ENCODE results near the gene TCEAL1. TPM values are rescaled to one million over a fixed set of nuclear protein-coding genes. Genes with fewer than 3 reads are reported as not detected.
"Not testable (repeated sequence)": the region's sequence is repeated elsewhere in the genome, so short reads cannot be mapped to it uniquely, and the experiment has no call there.

TCEAL1 gene
- total and polyA plus RNA-seq, 8 donors = 5.9 to 31.9 (median 10.2) TPM

DNA sequence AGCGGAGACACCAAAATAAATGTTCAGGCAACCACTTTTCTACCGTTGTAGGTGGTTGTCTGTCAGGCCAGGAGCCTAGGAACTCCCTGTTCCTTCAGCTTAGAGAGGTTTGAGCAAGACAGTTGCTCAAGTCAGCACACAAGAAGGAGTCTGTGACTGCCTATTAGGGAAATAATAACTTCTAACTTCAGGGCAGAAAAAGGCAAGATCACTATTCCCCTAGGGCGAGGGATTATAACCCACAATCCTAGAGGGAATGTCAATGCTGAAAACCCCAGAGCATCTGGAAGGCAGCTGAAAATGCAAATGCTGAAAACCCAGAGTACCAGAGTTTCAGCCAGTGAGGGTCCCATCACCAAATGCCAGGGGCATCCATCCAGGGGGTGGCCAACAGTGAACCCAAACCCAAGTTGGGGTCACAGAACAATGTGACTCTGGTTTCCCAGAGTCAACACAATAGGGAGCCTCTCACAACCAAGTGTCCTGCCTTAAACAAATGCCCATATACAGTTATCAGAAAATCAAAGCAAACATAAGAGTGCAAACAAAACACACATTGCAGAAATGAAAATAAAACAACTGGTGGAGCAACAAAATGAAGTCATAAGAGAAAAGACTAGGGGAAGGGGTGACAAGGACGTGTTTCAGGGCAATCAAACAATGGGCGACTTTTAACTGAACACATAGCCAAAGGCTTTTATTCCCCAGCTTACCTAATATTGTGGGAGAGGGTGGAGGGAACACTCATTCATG lies 30.1 kb downstream of the TCEAL1 start:
- 48 to 71% methylated on average over 5 of the region's 5 CpGs for WGBS, 2 donors

DNA sequence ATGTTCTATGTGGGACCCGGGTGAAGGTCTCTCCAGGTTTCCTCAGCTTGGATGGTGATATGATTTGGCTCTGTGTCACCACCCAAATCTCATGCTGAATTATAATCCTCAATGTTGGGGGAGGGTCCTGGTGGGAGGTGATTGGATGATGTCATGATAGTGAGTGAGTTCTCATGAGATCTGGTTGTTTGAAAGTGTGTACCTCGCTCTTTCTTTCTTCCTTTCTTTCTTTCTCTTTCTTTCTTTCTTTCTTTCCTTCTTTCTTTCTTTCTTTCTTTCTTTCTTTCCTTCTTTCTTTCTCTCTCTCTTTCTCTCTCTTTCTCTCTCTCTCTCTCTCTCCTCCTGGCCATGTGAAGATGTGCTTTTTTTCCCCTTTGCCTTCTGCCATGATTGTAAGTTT lies 30.7 kb downstream of the TCEAL1 start:
- H3K9me3 ChIP-seq; FAIRE-seq; H3K4me3 ChIP-seq; H3K4me1 ChIP-seq; DNase-seq; H3K27ac ChIP-seq; H3K36me3 ChIP-seq; ATAC-seq; intact Hi-C loops (cut with DNase I): not testable (repeated sequence)
- H3K27me3 ChIP-seq = peaks cover 0 to 13% (median 0%) of the 10 kb centered on the region in 4 donors
- WGBS, 2 donors = 82 to 91% methylated on average over 2 of the region's 2 CpGs

More for the DNA sequence above, 30.1 kb downstream of the TCEAL1 start:
- intact Hi-C loops (cut with DNase I) = no loop called here
- TF ChIP-seq, protein P1, sequence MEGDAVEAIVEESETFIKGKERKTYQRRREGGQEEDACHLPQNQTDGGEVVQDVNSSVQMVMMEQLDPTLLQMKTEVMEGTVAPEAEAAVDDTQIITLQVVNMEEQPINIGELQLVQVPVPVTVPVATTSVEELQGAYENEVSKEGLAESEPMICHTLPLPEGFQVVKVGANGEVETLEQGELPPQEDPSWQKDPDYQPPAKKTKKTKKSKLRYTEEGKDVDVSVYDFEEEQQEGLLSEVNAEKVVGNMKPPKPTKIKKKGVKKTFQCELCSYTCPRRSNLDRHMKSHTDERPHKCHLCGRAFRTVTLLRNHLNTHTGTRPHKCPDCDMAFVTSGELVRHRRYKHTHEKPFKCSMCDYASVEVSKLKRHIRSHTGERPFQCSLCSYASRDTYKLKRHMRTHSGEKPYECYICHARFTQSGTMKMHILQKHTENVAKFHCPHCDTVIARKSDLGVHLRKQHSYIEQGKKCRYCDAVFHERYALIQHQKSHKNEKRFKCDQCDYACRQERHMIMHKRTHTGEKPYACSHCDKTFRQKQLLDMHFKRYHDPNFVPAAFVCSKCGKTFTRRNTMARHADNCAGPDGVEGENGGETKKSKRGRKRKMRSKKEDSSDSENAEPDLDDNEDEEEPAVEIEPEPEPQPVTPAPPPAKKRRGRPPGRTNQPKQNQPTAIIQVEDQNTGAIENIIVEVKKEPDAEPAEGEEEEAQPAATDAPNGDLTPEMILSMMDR (IDR thresholded peaks at IDR 0.05) = no peak
- FAIRE-seq = no peak
- Histone ChIP-seq H3K27ac (no peak overlapping the region), H3K4me1 (no peaks in the 10 kb centered on the region), H3K36me3 (no peaks in the 10 kb centered on the region), H3K27me3 (peaks cover 0 to 9% (median 0%) of the 10 kb centered on the region in 4 donors), H3K4me3 (no peak overlapping the region), H3K9me3 (no peaks in the 10 kb centered on the region)
- ATAC-seq = no peak
- DNase-seq = no peak

DNA sequence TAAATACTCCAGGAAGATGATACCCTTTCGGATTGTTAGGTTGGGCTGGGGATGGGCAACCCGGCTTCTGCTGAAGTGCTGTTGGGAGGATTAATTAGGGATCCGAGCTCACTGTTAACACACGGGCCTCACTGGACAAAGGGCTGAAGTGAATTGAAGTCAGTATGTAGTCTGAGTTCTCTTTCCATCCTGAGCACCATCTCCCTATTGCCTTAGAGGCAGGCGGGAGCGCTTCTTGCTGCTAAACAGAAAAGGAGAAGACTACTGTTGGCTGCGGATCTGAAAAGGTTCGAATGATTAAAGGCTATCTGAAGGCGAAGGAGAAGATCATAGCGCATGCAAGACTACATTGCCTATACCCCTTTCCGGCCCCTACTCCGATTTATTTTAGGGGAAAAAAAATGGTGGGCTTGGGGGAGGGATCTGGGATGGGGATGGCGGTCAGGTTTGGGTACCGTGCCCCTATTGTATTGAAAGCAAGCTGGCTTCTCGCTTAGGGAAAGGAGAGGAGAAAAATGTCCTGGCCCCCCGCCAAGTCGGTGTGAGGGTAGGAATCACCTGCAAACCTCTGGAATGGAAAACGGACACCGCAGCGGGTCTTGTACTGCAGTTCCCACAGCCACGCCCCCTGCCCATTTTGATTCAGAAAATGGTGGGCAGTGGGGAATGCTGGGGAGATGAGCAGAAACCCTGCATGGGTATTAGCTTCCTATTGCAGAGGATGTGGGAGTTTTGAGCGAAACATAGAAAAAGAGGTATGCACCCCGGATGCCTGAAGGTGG lies 35.4 kb downstream of the TCEAL1 start:
- WGBS, 2 donors = 28 to 31% methylated on average over 23 of the region's 23 CpGs
- FAIRE-seq (no peak), DNase-seq (peak in 4 of 6 donors; percentile 16 to 71 (median 54)), ATAC-seq (no peak)
- H3K4me3 ChIP-seq = no peak overlapping the region
- H3K27ac ChIP-seq = no peak overlapping the region
- H3K4me1 ChIP-seq = no peaks in the 10 kb centered on the region
- no peaks in the 10 kb centered on the region for H3K9me3 ChIP-seq
- peaks cover 0 to 13% (median 0%) of the 10 kb centered on the region in 4 donors for H3K27me3 ChIP-seq
- TF ChIP-seq, protein P1 (IDR thresholded peaks at IDR 0.05) = no peak
- no peaks in the 10 kb centered on the region for H3K36me3 ChIP-seq
- intact Hi-C loops (cut with DNase I) = no loop called here

DNA sequence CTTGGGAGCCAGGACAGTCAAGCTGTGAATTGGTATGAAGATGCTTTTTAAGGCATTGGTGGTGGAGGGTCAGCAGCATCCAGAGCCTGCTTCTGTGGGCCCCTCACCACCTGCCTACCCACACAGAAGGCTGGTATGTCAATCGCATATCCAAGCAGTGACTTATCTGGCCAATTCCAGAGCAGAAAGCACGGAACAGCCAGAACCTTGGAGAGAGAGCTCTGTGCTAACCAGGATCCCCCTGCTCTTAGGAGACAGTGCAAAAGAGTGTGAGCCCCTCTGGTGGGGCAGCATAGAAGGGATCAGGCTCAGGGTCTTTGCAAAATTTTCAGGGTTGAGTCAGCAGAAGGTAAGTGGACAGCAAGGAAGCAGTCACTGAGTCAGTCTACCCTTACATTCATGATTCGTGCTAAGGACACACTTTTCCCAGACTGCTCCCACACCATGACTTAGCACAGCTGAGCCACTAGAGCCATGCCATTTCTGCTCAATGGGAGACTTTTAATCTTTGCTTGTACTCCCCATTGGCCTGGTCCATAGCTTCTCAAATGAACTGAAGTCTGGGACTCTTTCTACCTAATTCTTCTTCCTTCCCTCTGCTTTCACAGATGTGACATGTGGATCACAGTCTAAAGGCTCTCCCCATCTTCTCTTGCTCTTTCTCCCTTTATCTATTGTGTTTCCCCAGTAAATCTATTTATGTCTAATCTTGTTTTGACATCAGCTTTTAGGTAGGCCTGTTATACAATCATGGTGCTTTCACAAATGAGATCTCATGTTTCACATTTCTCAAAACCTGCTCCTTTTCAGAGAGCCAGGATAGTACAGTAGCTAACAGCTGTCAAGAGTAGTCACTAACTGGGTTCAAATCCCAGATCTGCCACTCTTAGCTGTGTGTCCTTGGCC lies 37.7 kb downstream of the TCEAL1 start:
- ATAC-seq (no peak), FAIRE-seq (no peak), DNase-seq (no peak)
- H3K27me3 ChIP-seq = peaks cover 0 to 13% (median 0%) of the 10 kb centered on the region in 4 donors
- TF ChIP-seq, protein P1 (IDR thresholded peaks at IDR 0.05) = no peak
- H3K27ac ChIP-seq = no peak overlapping the region
- H3K4me3 ChIP-seq = no peak overlapping the region
- no peaks in the 10 kb centered on the region for H3K4me1 ChIP-seq
- intact Hi-C loops (cut with DNase I) = no loop called here
- no peaks in the 10 kb centered on the region for H3K36me3 ChIP-seq
- 70 to 93% methylated on average over 3 of the region's 3 CpGs for WGBS, 2 donors
- H3K9me3 ChIP-seq = no peaks in the 10 kb centered on the region

DNA sequence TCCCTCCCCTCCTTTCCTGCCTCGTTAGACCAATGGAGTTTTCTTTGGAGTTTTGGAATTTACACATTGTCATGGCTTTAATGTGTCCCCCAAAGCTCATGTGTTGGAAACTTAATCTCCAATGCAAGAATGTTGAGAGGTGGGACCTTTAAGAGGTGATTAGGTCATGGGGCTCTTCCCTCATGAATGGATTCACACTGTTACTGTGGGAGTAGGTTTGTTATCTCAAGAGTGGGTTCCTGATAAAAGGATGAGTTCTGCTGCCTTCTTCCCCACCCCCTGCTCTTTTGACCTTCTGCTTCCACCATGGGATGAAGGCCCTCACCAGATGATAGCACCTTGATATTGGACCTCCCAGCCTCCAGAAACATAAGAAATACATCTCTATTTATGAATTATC lies 41.0 kb downstream of the TCEAL1 start:
- no peaks in the 10 kb centered on the region for H3K9me3 ChIP-seq
- H3K4me3 ChIP-seq = no peak overlapping the region
- intact Hi-C loops (cut with DNase I) = no loop called here
- no peaks in the 10 kb centered on the region for H3K4me1 ChIP-seq
- no peak overlapping the region for H3K27ac ChIP-seq
- H3K27me3 ChIP-seq = no peaks in the 10 kb centered on the region
- WGBS, 2 donors = 63 to 81% methylated on average over 1 of the region's 1 CpG
- TF ChIP-seq, protein P1 (IDR thresholded peaks at IDR 0.05) = no peak
- H3K36me3 ChIP-seq = no peaks in the 10 kb centered on the region
- FAIRE-seq (no peak), DNase-seq (no peak), ATAC-seq (no peak)
